Activated gamma-delta T cell treated with anti-CD3 and anti-CD28 coated beads, Interleukin-2, amount 50 U/mL, for 16 hours (primary cell): ENCODE measurements around the gene GRID1.

Source experiments
- DNase-seq: peaks from one replicate; pipeline ENCODE4 v3.0.0-alpha.2; 2020; ENCODE audit warnings: low read depth

The GRID1 gene

GRCh38 chr10:85921789-85922188 is 444.8 kb downstream of the GRID1 start:
- DNase-seq, result no peak

- DNase-seq, result no peak
Observed at GRCh38 chr10:85920311-85920710, 446.3 kb downstream of the GRID1 start.

GRCh38 chr10:85919491-85920021 is 447.0 kb downstream of the GRID1 start:
- DNase-seq, result no peak

GRCh38 chr10:85918371-85918770 is 448.2 kb downstream of the GRID1 start:
- DNase-seq, result no peak

GRCh38 chr10:85917601-85918000 is 449.0 kb downstream of the GRID1 start:
- no peak for DNase-seq

GRCh38 chr10:85916994-85917573 is 449.5 kb downstream of the GRID1 start:
- no peak for DNase-seq

- no peak for DNase-seq
Observed at GRCh38 chr10:85916286-85916685, 450.3 kb downstream of the GRID1 start.

GRCh38 chr10:85915245-85915846 is 451.2 kb downstream of the GRID1 start:
- DNase-seq, result no peak

- no peak for DNase-seq
Observed at GRCh38 chr10:85914720-85915119, 451.9 kb downstream of the GRID1 start.

GRCh38 chr10:85908462-85908861 is 458.1 kb downstream of the GRID1 start:
- DNase-seq, result no peak

GRCh38 chr10:85902051-85902450 is 464.5 kb downstream of the GRID1 start:
- DNase-seq, result no peak

- DNase-seq, result no peak
Observed at GRCh38 chr10:85901599-85901998, 465.0 kb downstream of the GRID1 start.

- DNase-seq, result no peak
Observed at GRCh38 chr10:85900487-85900886, 466.1 kb downstream of the GRID1 start.

GRCh38 chr10:85900061-85900460 is 466.5 kb downstream of the GRID1 start:
- no peak for DNase-seq

- DNase-seq, result no peak
Observed at GRCh38 chr10:85891472-85891871, 475.1 kb downstream of the GRID1 start.

- DNase-seq, result no peak
Observed at GRCh38 chr10:85888559-85888958, 478.0 kb downstream of the GRID1 start.

- DNase-seq, result no peak
Observed at GRCh38 chr10:85888004-85888403, 478.6 kb downstream of the GRID1 start.

GRCh38 chr10:85874208-85874607 is 492.4 kb downstream of the GRID1 start:
- DNase-seq, result no peak

GRCh38 chr10:85873063-85873462 is 493.5 kb downstream of the GRID1 start:
- DNase-seq, result no peak

- no peak for DNase-seq
Observed at GRCh38 chr10:85868627-85869499, 497.7 kb downstream of the GRID1 start.

- no peak for DNase-seq
Observed at GRCh38 chr10:85864868-85865526, 501.6 kb downstream of the GRID1 start.

- DNase-seq, result no peak
Observed at GRCh38 chr10:85864173-85864549, 502.4 kb downstream of the GRID1 start.
